Retinal pigment epithelial cell (primary cell): ENCODE data around the gene R3HDM1.
"Not testable (repeated sequence)": the region's sequence is repeated elsewhere in the genome, so short reads cannot be mapped to it uniquely, and the experiment has no call there.

Experiments used
- DNase-seq: peaks from one replicate; pipeline ENCODE4 v3.0.0-alpha.2; 2010; ENCODE audit warnings: low read depth
- H3K4me3 ChIP-seq: 2 replicates; pipeline ENCODE4 v1.5.1; 2011; ENCODE audit warnings: mild to moderate bottlenecking, low read length, control low read depth, moderate library complexity
- TF ChIP-seq, protein P1 (sequence below): conservative IDR thresholded peaks from 2 replicates; pipeline ENCODE4 v1.5.1; 2011; ENCODE audit warnings: low read depth, low read length, control low read depth, inconsistent platforms

The R3HDM1 gene

GRCh38 chr2:135698838-135699237 is 167.6 kb downstream of the R3HDM1 start:
- no peak overlapping the region for H3K4me3 ChIP-seq
- DNase-seq = no peak
- TF ChIP-seq, protein P1, sequence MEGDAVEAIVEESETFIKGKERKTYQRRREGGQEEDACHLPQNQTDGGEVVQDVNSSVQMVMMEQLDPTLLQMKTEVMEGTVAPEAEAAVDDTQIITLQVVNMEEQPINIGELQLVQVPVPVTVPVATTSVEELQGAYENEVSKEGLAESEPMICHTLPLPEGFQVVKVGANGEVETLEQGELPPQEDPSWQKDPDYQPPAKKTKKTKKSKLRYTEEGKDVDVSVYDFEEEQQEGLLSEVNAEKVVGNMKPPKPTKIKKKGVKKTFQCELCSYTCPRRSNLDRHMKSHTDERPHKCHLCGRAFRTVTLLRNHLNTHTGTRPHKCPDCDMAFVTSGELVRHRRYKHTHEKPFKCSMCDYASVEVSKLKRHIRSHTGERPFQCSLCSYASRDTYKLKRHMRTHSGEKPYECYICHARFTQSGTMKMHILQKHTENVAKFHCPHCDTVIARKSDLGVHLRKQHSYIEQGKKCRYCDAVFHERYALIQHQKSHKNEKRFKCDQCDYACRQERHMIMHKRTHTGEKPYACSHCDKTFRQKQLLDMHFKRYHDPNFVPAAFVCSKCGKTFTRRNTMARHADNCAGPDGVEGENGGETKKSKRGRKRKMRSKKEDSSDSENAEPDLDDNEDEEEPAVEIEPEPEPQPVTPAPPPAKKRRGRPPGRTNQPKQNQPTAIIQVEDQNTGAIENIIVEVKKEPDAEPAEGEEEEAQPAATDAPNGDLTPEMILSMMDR = no peak

GRCh38 chr2:135701442-135701841 is 170.2 kb downstream of the R3HDM1 start:
- H3K4me3 ChIP-seq = no peak overlapping the region
- TF ChIP-seq, protein P1 = no peak
- no peak for DNase-seq

GRCh38 chr2:135703300-135703699 is 172.0 kb downstream of the R3HDM1 start:
- TF ChIP-seq, protein P1 = no peak
- DNase-seq = no peak

GRCh38 chr2:135704075-135704474 is 172.8 kb downstream of the R3HDM1 start:
- not testable (repeated sequence) for H3K4me3 ChIP-seq

More at GRCh38 chr2:135703300-135703699, 172.0 kb downstream of the R3HDM1 start:
- no peak overlapping the region for H3K4me3 ChIP-seq

GRCh38 chr2:135708159-135708558 is 176.9 kb downstream of the R3HDM1 start:
- no peak for DNase-seq
- H3K4me3 ChIP-seq = no peak overlapping the region
- TF ChIP-seq, protein P1 = no peak

More at GRCh38 chr2:135704075-135704474, 172.8 kb downstream of the R3HDM1 start:
- not testable (repeated sequence) for DNase-seq

DNA sequence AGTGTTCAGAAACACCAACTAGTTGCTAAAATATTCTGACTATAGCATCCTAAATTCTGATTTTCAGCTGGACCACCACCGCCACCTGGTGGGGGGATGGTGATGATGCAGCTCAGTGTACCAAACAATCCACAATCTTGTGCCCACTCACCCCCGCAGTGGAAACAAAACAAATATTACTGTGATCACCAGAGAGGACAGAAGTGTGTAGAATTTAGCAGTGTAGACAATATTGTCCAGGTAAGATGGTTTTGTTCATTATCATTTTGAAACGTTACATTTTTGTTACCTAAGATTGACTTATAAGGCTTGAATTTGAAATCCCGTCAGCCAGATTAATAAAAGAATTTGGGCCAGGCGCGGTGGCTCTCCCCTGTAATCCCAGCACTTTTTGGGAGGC is 178.7 kb downstream of the R3HDM1 start:
- no peak overlapping the region for H3K4me3 ChIP-seq
- TF ChIP-seq, protein P1 = peak; percentile 94
- no peak for DNase-seq

DNA sequence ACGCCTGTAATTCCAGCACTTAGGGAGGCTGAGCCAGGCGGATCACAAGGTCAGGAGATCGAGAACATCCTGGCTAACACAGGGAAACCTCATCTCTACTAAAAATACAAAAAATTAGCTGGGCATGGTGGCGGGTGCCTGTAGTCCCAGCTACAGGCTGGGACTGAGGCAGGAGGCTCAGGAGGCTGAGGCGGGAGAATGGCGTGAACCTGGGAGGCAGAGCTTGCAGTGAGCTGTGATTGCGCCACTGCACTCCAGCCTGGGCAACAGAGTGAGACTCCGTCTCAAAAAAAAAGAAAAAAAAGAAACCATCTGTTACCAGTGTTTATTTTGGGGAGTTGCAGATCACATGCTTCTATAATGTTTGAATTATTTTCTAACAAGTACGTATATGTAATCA is 183.8 kb downstream of the R3HDM1 start:
- not testable (repeated sequence) for DNase-seq

DNA sequence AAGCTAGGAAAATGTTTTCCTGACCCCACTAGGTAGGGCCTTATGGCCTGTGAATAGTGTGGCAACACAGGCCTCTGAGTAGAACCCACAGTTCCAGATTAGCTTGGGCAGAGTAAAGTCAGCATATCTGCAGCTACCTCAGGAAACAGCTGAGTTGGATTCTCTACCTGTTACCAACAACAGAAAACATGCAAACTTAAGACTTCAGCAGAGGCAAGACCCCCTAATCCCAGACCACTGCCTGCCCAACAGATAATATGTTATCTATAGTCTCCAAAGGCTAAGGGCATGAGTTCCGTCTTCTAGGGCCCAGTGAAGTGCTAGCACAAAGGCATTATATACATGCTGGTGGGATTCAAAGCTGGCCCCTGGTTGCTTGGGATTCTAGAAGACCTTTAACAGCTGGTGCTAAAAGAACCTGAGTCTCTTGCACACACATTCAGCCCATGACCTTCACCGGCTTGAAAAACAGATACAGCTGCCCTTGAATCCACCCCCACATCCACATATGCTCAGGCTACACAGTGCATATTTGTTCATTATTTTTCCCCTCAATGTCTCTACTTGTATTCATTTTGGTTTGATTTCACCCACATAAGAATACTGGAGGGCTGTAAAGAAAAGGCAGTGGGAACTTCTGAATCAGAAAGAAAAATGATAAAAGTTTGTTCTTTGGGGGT is 196.9 kb downstream of the R3HDM1 start:
- no peak overlapping the region for H3K4me3 ChIP-seq
- no peak for DNase-seq
- TF ChIP-seq, protein P1 = no peak

More for the DNA sequence above, 183.8 kb downstream of the R3HDM1 start:
- not testable (repeated sequence) for H3K4me3 ChIP-seq
